Right hindlimb (tissue), 1 donor: ENCODE measurements around the gene PARL.
"Not testable (repeated sequence)": the region's sequence is repeated elsewhere in the genome, so short reads cannot be mapped to it uniquely, and the experiment has no call there.

Experiments
- DNase-seq: peaks from one replicate; pipeline ENCODE4 v3.0.0-alpha.2; 2018

The PARL gene

DNA sequence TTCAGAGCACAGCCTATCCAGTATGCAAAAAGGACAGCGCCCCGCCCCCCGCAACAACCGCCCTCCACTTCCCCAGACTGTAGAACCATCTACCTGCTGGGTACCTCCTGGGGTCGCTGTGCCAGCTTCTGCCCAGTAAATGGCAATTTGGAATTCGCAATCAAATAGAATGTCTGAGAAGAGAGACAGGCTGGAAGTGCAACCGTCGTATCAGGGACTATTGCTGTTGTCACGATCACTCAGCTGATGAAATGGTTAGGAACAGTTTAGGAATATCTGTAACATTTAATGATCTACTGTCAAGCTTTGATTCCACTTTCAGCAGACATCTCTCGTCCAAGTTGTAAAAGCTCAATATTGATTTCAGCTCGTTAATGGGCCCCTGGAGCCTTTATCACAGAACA, 13.3 kb upstream of the PARL start:
- no peak for DNase-seq

DNA sequence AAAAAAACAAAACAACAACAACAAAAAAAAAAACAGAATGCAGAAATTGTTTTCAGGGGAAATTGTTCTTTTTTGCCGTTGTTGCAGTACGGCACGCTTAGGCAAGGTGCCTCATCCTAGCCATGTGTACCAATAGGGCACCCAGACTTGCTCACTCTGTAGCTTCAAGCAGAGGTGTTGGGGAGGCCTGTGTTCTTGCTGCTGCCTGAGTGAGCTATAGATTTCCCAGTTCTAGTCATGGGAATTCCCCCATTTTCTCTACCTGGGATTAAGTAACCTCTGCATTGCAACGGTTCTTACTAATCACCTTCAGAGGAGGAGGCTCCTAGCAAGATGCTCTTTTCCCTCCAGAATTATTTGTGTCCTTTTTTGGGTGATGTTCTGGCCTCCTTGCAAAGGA, 12.9 kb upstream of the PARL start:
- DNase-seq = no peak

DNA sequence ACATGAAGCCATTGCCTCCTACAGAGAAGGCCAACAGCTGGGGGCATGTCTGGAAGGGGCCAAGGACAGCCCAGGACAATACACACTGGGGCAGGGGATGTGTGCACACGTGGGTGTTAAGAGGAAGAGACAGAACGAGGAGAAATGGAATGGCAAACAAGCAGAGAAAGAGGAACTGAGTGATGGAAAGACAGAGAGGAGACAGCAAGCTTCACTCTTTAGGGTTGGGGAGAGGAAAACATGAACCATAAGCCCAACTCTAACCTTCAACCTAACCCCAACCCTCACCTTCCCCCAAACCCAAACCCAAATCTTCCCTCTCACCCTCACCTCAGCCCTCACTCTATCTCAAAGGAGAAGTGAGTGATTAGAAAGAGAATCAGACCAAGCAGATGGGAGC, 11.9 kb upstream of the PARL start:
- DNase-seq = no peak

- no peak for DNase-seq
Observed at GRCh38 chr3:183896184-183896583, 11.5 kb upstream of the PARL start.

DNA sequence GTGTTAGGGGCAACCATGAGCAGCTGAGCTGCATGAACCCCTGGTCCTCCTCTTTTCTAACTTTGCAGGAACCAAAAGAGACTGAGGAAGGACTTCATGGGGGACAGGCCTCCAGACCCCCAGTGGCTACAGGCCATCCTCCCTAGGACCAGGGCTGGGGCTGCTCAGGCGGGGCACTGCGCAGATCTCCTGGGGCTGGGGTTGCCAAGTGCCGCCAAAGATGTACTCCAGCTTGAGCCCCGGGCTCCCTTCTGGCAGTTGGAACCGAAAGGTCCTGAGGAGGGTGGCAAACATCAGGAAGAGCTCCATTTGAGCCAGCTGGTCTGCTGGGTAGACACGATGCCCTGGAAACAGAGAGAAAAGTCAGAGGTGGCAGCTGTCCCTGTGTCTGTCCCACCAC, 11.1 kb upstream of the PARL start:
- DNase-seq = no peak

DNA sequence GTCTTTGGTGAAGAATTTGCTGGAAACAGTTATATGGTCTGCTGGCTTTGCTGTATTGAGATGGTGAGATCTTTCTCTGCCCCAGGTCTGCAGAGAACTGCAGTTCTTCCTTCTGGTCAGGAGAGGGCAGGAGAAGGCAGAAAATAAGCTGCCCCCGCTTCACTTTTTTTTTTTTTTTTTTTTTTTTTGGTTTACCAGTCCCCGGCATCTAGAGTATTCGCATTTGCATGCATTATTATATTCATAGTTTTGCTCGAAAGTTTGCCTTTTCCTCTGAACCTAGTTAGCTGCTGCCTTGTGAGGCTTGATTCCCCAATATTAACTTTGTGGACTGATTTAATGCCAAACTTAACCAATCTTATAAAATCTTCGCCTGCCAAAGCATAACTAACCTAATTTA, 10.6 kb upstream of the PARL start:
- no peak for DNase-seq

DNA sequence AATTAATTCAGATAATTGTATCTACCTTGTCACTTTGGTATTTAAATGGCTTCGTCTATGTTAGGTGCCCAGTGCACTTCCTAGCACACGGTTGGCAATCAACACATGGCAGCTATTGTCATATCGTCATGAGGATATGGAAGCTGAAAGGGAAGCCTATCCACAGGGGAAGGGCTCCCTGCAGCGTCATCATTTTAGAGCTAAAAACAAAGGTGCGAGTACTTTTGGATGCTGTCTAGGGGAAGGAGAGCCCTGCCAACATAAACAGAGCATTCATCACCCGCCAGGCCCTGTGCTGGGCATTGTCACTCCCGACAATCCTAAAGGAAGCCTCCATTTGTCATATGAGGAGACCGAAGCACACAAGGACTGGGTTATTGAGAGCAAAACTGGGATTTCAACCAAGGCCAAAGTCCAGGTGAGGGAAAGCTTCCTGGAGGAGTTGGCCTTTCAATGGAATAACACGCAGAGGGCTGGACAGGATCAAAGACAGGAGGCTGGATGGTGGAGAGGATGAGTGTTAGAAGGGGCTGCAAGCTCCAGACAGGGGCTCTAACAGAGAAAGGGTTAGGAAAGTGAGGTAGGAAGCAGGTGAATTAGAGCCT, 8.0 kb upstream of the PARL start:
- no peak for DNase-seq

- no peak for DNase-seq
Observed at GRCh38 chr3:183885766-183886165, 1.1 kb upstream of the PARL start.

DNA sequence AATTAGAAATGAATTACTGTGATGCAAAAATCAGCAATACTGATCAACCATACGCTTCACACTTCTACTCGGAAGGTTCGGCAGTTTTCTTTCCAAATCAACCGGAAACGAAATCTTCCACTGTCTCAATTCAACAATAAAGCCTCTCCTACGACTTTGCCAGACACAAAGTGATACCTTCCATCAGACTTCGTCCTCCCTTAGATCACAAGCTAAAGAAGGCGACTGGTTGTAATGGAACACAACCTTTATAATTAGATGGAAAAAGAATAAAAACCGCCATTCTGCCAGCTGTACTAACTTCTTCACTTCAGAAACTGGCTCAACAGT, 618 bp downstream of the PARL start:
- no peak for DNase-seq

- DNase-seq = no peak
Observed at GRCh38 chr3:183883291-183884096, 1.2 kb downstream of the PARL start.

DNA sequence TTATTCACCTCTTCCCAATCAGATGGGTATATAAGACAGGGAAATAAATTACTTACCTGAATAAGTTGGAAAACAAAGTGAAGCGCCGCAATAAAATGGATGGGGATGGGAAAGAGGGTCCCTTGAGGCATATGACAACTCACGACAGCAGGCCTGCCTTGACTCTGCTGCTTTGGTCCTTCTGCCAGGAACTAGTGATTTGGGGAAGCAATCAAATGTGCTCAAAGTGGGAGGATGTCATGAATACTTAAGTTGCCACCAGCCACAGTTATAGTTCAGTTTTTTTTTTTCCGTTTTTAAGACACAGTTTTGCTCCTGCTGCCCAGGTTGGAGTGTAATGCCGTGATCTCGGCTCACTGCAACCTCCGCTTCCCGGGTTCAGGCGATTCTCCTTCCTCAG, 4.6 kb downstream of the PARL start:
- no peak for DNase-seq

DNA sequence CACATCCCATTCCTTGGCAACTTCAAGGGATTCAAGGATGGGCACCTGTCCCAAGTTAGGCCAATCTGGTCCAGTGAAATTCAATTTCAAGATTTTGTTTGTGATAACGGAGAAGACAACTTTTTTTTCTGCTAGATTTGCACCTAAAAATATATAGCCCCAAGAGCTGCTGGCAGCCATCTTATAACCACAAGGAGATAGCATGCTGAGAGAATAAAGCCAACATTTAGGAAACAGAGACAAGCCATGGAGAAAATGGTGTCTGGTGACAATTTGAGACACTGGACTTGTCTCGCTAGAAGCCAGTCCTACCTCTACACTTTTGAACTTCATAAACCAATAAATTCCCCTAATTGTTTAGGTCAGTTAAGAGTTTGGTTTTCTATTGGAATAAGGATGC, 5.4 kb downstream of the PARL start:
- DNase-seq = no peak

DNA sequence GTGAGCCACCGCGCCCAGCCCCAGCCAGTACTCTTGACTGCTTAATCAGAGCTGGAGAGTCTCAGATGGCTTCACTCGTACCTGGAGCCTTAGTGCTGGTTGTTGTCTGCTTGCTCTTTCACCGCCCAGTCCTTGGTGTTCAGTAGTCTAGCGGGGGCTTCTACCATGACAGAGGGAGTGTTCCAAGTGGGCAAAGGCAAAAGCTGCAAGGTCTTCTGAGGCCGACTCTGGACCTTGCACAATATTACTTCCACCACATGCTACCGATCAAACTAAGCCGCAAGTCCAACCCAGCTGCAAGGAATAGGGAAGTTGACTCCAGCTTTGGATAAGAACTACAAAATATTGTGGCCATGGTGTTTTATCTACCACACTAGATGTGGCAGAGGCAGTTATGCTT, 6.6 kb downstream of the PARL start:
- no peak for DNase-seq

DNA sequence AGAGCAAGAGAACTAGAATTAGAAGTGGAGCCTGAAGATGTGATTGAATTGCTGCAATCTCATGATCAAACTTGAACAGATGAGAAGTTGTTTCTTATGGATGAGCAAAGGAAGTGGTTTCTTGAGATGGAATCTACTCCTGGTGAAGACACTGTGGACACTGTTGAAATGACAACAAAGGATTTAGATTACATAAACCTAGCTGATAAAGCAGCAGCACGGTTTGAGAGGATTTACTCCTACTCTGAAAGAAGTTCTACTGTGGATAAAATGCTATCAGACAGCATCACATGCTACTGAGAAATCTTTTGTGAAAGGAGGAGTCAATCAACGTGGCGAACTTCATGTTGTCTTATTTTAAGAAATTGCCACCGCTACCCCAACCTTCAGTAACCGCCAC, 7.5 kb downstream of the PARL start:
- not testable (repeated sequence) for DNase-seq

DNA sequence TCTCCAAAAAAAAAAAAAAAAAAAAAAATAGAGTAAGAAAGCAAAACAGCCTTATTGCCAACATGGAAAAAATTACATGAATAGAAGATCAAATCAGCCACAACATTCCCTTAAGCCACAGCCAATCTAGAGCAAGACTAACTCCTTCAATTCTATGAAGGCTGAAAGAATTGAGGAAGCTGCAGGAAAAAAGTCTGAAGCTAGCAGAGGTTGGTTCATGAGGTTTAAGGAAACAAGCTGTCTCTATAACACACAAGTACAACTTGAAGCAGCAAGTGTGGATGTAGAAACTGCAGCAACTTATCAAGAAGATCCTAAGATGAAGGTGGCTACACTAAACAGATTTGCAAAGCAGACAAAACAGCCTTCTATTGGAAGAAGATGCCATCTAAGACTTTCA, 9.3 kb downstream of the PARL start:
- DNase-seq = no peak

DNA sequence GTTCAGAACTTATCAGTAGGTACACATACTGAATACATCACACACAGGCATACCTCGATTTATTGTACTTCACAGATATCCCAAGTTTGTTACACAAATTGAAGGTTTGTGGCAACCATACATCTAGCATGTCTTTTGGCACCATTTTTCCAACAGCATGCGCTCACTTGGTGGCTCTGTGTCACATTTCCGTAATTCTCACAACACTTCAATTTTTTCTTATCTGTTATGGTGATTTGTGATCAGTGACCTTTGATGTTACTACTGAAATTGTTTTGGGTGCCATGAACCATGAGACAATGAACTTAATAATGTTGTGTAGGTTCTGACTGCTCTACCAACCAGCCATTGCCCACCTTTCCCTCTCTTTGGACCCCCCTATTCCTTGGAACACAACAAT, 10.8 kb downstream of the PARL start:
- no peak for DNase-seq

DNA sequence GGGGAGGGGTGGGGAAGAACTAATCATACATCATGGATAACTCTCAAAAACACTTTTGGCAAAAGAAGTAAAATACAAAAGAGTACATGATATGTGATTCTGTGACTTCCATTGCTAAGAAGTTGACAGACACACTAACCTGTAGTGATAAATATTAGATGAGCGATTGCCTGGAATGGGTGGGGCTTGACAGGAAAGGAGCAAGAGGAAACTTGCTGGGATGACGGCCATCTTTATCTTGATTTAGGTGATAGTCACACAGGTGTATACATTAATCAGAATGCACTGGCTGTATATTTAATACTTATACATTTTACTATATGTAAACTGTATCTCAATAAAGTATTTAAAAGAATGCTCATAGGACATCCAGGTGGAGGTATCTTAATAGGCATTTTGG, 13.1 kb downstream of the PARL start:
- DNase-seq = no peak

DNA sequence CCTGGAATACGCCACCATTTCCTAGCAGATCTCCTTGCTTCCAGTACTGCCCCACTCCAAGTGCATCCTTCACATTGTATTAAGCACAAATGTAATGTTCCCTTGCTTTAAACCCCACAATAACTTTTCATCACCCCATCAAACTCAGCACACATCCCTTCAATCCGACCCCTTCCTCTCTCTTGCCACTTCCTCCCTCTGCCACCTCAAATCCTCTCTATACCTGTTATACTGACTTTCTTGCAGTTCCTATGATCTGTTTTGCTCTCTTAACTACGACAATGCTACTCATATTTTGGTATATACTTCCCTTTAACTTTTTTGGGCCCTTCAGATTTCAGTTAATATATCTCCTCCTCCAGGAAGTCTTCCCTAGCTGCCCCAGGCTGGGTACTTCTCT, 14.1 kb downstream of the PARL start:
- DNase-seq = no peak

GRCh38 chr3:183868796-183869195, 15.9 kb downstream of the PARL start:
- no peak for DNase-seq

DNA sequence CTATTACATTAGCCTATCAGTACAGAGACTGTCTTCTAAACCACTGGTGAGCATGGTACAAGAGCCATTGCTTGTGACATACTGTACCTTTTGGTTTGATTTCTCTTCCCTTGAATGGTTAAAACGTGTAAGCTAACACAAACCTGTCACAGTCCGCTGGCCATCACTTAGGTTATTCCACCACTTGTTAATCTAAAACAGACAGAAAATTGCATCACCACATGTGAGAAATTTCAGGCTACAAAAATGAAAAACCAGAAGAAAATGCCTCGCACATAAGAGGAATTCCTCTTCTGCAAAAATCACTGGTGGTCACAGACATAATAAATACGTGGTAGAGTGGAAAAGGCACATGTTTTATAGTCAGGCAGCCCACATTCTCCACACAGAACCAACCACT, 22.1 kb downstream of the PARL start:
- DNase-seq = no peak

- DNase-seq = no peak
Observed at GRCh38 chr3:183857863-183858262, 26.8 kb downstream of the PARL start.

DNA sequence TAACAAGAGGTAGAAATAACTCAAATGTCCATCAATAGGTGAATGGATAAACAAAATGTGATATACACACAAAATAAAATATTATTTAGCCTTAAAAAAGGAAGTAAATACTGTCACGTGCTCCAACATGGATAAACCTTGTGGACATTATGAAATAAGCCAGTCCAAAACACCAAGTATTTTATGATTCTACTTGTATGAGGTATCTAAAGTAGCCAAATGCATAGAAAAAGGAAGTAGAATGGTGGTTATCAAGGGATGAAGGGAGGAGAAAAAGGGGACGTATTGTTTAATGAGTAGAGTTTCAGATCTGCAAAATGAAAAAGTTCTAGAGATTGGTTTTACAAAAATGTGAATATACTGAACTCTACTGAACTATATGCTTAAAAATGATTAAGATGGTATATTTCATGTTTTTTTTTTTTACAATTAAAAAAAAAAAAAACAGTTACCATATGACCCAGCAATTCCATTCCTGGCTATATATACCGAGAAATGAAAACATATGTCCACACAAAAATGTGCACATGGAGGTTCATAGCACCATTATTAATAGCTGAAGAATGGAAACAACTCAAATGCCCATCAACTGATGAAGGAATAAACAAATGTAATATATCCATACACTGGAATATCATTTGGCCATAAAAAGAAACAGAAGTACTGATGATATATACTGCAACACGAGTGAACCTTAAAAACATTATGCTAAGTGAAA, 30.2 kb downstream of the PARL start:
- no peak for DNase-seq

- DNase-seq = no peak
Observed at GRCh38 chr3:183845608-183846288, 38.9 kb downstream of the PARL start.

DNA sequence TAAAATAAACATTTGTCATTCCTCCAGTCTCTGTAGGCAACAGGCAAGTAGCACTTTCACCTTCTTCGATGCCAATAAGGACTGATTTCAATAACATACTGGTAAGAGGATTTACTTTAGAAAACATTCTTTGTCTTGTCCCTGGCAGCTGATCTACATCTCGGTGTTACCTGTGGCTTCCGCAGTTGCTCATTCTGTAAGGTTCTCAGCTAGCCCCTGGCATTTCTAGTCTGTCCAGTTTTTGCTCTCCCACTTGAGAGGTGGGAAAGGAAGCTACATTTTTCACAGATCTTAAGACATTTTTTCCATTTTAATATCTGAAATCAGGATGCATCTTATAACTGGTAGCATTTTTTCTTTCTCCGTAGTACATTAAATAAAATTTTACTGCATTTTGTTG, 39.6 kb downstream of the PARL start:
- no peak for DNase-seq
